ENCODE results near the gene ZCCHC4.

The ZCCHC4 gene

DNA sequence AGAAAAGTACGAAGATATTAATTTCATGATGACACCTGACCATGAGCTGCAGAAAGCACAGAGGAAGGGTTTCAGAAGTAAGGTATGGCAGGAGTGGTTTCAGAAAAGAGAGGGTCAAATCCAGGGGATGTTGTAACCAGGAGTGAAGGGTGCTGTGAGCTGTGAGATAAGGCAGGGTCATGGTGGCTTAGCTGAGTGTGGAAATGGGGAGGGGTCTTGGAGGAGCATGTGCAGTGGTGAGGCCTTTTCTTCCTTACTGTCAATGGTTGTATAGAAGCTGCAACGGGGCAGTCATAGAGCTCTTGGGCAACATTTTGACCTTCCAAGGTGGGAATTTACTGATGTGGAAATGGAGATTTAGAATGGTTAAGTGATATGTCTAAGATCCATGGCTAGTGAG, 67.0 kb downstream of the ZCCHC4 start:
- DNase-seq: no peak

DNA sequence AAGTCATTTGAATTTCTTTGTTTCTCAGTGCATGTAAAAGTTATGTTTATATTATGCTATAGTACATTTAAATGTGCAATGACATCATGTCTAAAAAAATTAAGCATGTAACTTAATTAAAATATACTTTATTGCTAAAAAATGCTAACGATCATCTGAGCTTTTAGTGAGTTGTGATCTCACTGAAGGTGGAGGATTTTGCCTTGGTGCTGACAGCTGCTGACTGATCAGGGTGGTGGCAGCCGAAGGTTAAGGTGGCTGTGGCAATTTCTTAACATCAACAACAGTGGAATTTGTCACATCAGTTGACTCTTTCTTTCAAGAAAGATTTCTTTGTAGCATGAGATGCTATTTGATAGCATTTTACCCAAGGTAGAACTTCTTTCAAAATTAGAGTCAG, 71.1 kb downstream of the ZCCHC4 start:
- no peak for DNase-seq

DNA sequence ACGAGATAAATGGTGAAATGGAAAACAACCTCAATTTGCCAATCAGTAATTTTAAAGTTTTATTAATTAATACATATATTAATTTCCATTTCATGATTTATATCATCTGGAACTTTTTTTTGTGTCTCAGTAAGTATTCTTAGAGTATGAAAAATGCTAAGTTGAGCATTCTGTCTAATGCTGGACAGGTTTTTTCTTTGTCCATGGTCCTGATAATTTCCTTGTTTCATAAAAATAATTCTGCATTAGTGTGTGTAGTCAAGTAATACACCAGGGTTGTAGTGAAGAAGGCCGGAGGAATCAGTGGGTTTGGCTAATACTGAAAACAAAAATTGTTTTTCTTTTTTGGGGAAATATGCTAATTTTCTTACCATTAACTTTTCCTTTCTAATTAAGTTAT, 74.4 kb downstream of the ZCCHC4 start:
- DNase-seq: no peak

DNA sequence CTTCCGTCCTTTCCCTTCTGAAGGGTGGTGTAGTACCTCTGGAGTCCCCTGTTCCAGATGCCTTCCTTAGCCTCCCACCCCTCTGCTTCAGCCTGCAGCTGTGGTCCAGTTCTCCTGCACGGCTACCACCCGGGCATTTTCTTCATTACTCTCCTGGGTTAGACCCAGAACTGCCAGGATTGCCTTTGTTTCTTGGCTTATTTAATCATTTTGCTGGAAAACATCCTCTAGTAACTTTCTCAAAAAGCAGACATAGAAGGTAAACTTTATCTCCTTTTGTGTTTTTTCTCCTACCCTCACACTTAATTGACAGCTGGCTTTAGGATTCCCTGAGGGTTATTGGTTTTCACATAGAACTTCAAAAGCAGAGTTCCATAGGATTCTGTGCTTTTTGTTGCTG, 84.7 kb downstream of the ZCCHC4 start:
- no peak for DNase-seq

DNA sequence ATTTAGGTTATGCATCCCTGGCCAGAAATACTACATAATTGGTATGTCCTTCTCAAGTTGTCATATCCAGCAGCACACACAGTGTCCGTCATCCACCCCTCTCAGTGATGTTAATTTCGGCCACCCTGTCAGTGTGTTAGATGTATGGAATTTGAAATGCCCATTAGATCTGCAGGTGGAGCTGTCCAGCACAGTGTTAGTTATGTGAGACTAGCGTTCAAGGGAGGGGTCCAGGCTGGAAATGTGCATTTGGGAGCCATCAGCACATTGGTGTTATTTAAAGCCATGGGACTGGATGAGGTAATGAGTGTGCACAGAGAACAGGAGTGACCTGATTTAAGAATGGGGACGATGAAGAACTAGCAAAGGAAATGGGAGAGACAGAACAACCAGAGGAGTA, 86.9 kb downstream of the ZCCHC4 start:
- no peak for DNase-seq

DNA sequence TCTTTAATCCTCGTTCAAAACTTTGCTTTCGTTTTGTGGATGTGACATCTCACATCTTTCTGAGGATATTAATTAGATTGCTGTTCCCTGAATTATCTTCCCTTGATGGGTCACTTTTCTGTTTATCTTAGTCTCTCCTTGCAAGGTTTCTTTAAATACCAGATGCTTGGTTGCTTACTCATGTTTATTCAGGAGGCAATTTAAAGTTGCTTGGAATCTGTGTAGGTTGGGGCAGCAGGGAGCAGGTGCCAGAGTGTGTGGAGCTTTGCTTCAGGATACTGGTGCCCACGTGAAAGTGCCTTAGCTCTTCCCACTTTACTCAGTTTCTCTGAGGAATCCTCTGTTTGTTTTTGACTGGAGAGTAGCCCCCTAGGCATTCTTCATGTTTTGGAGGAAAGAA, 88.5 kb downstream of the ZCCHC4 start:
- DNase-seq: no peak

DNA sequence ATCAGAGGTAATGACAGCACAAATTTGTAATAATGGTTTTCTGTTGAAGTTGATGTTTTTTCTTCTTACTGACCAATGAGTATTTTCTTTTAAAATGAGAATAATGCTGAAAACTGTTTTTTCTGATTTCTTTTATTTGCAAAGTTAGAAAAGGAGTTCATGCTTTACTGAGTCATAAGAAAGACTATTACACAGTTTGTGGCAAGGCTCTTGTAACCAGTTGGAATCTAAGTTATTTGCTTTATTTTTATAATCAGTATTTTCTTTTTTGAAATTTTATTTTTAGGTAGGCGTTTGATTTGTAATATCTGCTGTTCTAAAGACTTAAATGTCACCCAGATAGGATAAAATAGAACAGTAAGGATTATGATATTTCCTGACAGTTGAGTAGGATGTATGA, 89.9 kb downstream of the ZCCHC4 start:
- no peak for DNase-seq

DNA sequence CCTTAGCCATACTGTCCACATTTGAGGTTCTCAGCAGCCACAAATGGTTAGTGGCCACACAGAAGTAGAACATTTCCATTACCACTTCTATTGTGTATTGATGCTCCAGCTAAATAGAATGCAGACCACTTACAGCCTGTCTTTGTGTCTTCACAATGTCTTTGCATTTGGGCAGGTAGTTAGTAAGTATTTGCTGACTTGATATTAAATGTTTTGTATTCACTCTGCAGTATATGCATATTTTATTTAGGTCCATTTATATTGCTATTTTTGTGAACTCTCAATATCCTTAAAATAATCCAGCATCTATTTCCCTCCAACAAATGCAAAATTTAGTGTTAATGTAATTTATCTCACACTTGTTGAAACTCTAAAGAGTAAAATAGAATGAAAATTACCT, 91.1 kb downstream of the ZCCHC4 start:
- no peak for DNase-seq

DNA sequence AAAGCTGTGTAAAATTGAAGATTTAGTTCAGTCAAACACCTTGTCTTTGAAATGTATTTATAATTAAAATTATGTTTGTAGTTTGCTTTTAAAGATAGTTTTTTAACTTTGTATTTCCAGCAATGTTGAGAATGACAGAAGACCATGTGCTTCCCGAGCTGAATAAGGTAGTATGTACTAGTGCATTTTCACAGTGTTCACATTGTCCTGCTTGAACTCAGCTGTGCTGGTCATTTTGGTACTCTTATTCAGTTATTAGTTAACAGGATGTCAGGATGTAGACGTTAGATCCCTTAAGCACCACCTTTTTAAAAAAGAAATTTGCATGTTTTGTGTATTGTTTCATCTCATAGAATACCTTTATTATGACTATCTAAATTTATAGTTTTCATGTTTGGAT, 92.9 kb downstream of the ZCCHC4 start:
- DNase-seq: no peak

DNA sequence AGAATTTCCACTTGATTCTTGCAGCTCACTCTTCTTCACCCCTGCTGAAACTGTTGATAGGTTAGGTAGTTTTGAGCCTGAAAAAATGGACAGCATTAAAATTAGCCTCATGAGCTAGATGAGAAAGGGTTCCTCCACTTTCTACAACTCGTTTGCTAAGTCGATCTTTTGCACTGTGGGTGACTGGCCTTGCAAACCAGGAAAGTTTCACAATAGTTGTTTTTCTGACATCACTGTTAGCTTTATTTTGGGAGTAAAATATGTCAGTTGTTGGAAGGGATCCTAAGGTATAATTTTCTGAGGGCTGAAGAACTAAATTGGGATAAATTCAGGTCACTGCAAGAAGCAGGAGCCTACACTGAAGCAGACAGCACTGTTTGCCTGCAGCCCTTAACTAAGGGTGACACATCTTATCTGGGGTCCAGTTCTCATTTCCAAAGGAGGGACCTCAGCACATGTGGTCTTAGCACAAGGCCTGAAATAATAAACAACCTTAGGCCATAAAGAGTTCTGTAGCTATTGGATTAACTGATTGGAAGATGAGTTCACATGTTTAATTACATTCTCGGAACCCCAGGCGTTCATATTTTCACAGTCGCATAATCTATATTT, 93.6 kb downstream of the ZCCHC4 start:
- no peak for DNase-seq

DNA sequence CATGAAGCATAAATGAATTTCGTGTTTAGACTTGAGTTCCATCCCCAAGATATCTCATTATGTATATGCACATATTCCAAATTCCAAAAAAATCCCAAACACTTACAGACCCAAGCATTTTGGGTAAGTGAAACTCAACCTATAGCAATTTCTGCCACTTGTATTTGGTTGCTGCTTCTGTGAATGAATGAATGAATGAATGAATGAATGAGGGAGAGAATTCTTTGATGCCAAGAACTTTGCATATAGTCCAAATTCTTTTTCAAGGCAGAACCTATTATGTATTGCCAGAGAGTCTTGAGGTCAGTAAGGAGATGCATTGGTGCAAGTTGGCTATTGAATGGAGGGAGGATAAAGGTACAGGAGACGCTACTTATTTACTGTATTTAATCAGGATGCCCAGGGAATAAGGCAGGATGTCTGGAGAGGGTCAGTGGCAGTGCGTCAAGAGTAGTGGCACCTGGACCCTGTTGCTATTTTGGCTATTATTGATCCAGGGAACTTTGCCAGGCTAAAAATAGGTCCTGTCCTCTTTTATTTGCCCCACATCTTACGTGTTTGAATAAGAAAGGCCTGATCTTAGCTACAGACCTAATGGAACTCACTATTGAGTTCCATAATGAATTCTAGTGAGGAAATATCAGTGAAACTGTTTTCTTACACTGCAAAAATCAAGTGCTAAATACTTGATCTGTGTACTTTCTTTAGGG, 98.4 kb downstream of the ZCCHC4 start:
- no peak for DNase-seq

DNA sequence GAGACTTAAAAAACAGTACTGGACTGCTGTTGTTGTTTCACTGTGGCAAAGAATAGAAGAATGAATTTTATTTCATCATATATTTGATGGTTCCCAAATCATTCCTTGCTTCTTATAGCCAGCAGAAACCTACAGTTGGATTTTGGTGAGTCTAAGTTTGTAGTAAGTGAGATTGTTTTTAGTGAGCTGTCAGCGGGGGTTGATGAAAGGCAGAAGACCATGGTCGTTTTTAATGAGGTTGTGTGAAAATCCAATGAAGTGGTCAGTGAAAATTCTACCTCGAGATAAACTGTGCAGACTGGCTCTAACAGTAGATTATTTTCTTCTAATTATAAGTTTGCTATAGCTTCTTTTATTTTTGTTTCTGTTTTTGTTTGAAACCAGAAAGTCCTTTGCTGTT, 100.7 kb downstream of the ZCCHC4 start:
- DNase-seq: no peak

DNA sequence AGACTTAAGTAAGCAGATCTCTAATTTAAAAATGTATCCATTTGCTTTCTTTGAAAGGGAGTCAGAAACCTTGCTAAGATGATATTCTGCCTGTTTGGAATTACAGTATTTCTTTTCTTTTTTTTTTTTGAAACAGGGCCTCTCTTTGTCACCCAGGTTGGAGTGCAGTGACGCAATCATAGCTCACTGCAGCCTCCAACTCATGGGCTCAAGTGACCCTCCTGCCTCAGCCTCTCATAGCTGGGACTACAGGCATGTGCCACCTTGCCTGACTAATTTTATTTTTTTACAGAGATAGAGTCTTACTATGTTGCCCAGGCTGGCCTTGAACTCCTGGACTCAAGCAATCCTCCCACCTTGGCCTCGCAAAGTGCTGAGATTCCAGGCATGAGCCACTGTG, 104.4 kb downstream of the ZCCHC4 start:
- DNase-seq: no peak
